H4 (cell line): Measurements from ENCODE around the gene PSG1. TPM values are rescaled to one million over a fixed set of nuclear protein-coding genes. Genes with fewer than 3 reads are reported as not detected.
A peak's percentile ranks its signal among the peaks of the same experiment; 100 is the strongest.
"Not testable (repeated sequence)": the region's sequence is repeated elsewhere in the genome, so short reads cannot be mapped to it uniquely, and the experiment has no call there.

Experiments used
- DNase-seq: peaks from one replicate; pipeline ENCODE4 v3.0.0-alpha.2; 2015; ENCODE audit warnings: low spot score
- total RNA-seq: library from RNA; depleted of rRNA; stranded (reverse); fragments of >200 nt; shearing (Covaris generic); gene quantifications from 2 replicates; pipeline ENCODE4 v1.2.3, GENCODE V29; 2014

Gene PSG1
- total RNA-seq, 1 experiment from 2014 or later, result not detected

GRCh38 chr19:42881279-42881678, 1.8 kb upstream of the PSG1 start:
- not testable (repeated sequence) for DNase-seq

GRCh38 chr19:42880621-42881020, 1.1 kb upstream of the PSG1 start:
- not testable (repeated sequence) for DNase-seq

- not testable (repeated sequence) for DNase-seq
Measured at GRCh38 chr19:42876596-42876995, 2.9 kb downstream of the PSG1 start.

GRCh38 chr19:42875881-42876280, 3.6 kb downstream of the PSG1 start:
- not testable (repeated sequence) for DNase-seq

GRCh38 chr19:42874901-42875813, 4.4 kb downstream of the PSG1 start:
- DNase-seq, result not testable (repeated sequence)

- not testable (repeated sequence) for DNase-seq
Measured at GRCh38 chr19:42874136-42874535, 5.4 kb downstream of the PSG1 start.

- DNase-seq, result no peak
Measured at GRCh38 chr19:42872608-42873007, 6.9 kb downstream of the PSG1 start.

GRCh38 chr19:42857544-42857867, 22.0 kb downstream of the PSG1 start:
- no peak for DNase-seq

GRCh38 chr19:42856866-42857543, 22.5 kb downstream of the PSG1 start:
- DNase-seq, result not testable (repeated sequence)

GRCh38 chr19:42854745-42855144, 24.8 kb downstream of the PSG1 start:
- not testable (repeated sequence) for DNase-seq

- not testable (repeated sequence) for DNase-seq
Measured at GRCh38 chr19:42853231-42853630, 26.3 kb downstream of the PSG1 start.

GRCh38 chr19:42852821-42853220, 26.7 kb downstream of the PSG1 start:
- DNase-seq, result not testable (repeated sequence)

GRCh38 chr19:42851718-42852280, 27.7 kb downstream of the PSG1 start:
- DNase-seq, result not testable (repeated sequence)

GRCh38 chr19:42850981-42851717, 28.4 kb downstream of the PSG1 start:
- DNase-seq, result peak; percentile 83

GRCh38 chr19:42846597-42846996, 32.9 kb downstream of the PSG1 start:
- no peak for DNase-seq

- DNase-seq, result not testable (repeated sequence)
Measured at GRCh38 chr19:42843631-42844030, 35.9 kb downstream of the PSG1 start.

GRCh38 chr19:42832746-42833442, 46.6 kb downstream of the PSG1 start:
- DNase-seq, result peak; percentile 4

- not testable (repeated sequence) for DNase-seq
Measured at GRCh38 chr19:42832023-42832680, 47.4 kb downstream of the PSG1 start.

- no peak for DNase-seq
Measured at GRCh38 chr19:42831221-42832019, 48.1 kb downstream of the PSG1 start.
